Thyroid gland (tissue), 4 donors: ENCODE results near the gene GRWD1.

Source experiments
- CTCF ChIP-seq, 6 experiments: fragments of 200-600 bp in 3 of 6; fragments of 450-650 bp in 3 of 6; sonication (generic) in 3 of 6; IDR thresholded peaks; one replicate each; pipeline ENCODE4 v1.5.1; 2016 to 2019; ENCODE audit warnings: antibody characterized with exemption in 6 of 6, mild to moderate bottlenecking in 2 of 6, inconsistent platforms in 1 of 6, moderate library complexity in 1 of 6
- POLR2A ChIP-seq, 2 donors: fragments of 450-650 bp; IDR thresholded peaks; one replicate each; pipeline ENCODE4 v1.6.1; 2017; ENCODE audit warnings: antibody characterized with exemption in 2 of 2, mild to moderate bottlenecking in 2 of 2, moderate library complexity in 1 of 2

- TF ChIP-seq CTCF (IDR thresholded peaks at IDR 0.05) = no peak
- no peak for TF ChIP-seq POLR2A (IDR thresholded peaks at IDR 0.05)
Observed at GRCh38 chr19:48415395-48415794, 30.4 kb upstream of the GRWD1 start.
